Right forelimb (tissue), 1 donor: ENCODE measurements around the gene ARHGAP24.

ENCODE experiments used
- DNase-seq: peaks from one replicate; pipeline ENCODE4 v3.0.0-alpha.2; 2018

ARHGAP24 gene

GRCh38 chr4:86043755-86044592, 569.0 kb downstream of the ARHGAP24 start:
- DNase-seq, result no peak

DNA sequence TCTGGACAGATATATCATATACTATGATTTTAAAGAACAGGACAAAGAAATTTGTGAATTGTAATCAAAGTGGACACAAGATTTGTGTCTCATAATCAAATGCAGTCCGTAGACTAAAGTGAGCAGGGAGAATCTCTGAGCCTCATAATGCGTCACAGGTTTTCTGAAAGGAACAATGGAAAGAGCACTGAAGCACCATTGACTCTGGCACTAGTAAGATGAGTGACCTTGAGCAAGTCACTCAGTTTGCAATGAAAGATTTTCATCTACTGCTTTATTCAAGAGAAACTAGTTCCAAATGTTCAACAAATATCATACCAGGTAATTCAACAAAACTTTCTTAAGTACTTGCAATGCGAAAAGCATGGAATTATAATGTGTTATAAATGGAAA, 569.6 kb downstream of the ARHGAP24 start:
- DNase-seq, result no peak

DNA sequence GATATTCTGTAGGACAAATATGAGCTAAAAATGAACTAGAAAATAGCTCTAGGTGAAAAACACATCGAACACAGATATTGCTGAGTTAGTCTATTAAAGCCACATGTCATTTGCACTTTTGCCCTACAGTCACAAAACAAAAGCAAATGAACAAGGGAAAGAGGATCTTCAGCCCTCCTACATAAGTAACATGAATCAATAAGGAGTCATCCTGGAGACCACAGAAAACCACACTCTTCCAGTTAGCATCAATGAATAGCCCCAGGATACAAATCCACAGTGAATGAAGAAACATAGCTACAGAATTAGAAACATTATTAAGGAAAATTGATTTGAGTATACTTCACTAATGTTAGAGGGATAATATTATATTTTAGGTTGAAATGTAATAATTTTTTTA, 573.5 kb downstream of the ARHGAP24 start:
- no peak for DNase-seq

GRCh38 chr4:86050496-86050895, 575.5 kb downstream of the ARHGAP24 start:
- DNase-seq, result no peak
